Astrocyte (in vitro differentiated cells and primary cell): ENCODE data around the gene ZDHHC20. TPM values are rescaled to one million over a fixed set of nuclear protein-coding genes. Genes with fewer than 3 reads are reported as not detected.

Source experiments
- DNase-seq: peaks from one replicate; pipeline ENCODE4 v3.0.0-alpha.2; 2010; ENCODE audit warnings: low read depth
- FAIRE-seq: peaks from 2 replicates; lab custom pipeline; 2011; peaks lifted over from hg19 to GRCh38; lab: Jason Lieb, UNC
- H2AFZ ChIP-seq: 2 replicates; pipeline ENCODE4 v1.6.0; 2012; ENCODE audit warnings: low read depth, low read length, inconsistent platforms
- H3K27ac ChIP-seq: 2 replicates; pipeline ENCODE4 v1.5.1; 2011; ENCODE audit warnings: low read depth, low read length, inconsistent platforms
- H3K27me3 ChIP-seq: 2 replicates; pipeline ENCODE4 v1.6.0; 2011; ENCODE audit warnings: low read length, inconsistent platforms; ENCODE audit not compliant: insufficient read depth
- H3K36me3 ChIP-seq: 2 replicates; pipeline ENCODE4 v1.5.1; 2011; ENCODE audit warnings: low read length, inconsistent platforms; ENCODE audit not compliant: insufficient read depth
- H3K4me1 ChIP-seq: 2 replicates; pipeline ENCODE4 v1.5.1; 2011; ENCODE audit warnings: low read length, inconsistent platforms; ENCODE audit not compliant: insufficient read depth
- H3K4me2 ChIP-seq: 2 replicates; pipeline ENCODE4 v1.6.0; 2012; ENCODE audit warnings: low read length, inconsistent platforms
- H3K4me3 ChIP-seq: 2 replicates; pipeline ENCODE4 v1.5.1; 2011; ENCODE audit warnings: low read depth, mild to moderate bottlenecking, low read length, inconsistent platforms; ENCODE audit not compliant: insufficient read depth
- H3K79me2 ChIP-seq: 2 replicates; pipeline ENCODE4 v1.6.0; 2012; ENCODE audit warnings: mild to moderate bottlenecking, low read length, inconsistent platforms; ENCODE audit not compliant: insufficient read depth
- H3K9ac ChIP-seq: 2 replicates; pipeline ENCODE4 v1.6.0; 2012; ENCODE audit warnings: mild to moderate bottlenecking, low read length, inconsistent platforms
- H3K9me3 ChIP-seq: 2 replicates; pipeline ENCODE4 v1.5.1; 2012; ENCODE audit warnings: low read depth, mild to moderate bottlenecking, low read length, inconsistent platforms; ENCODE audit not compliant: insufficient read depth
- H4K20me1 ChIP-seq: 2 replicates; pipeline ENCODE4 v1.6.0; 2012; ENCODE audit warnings: low read length, inconsistent platforms; ENCODE audit not compliant: insufficient read depth
- H3K27ac Mint-ChIP-seq: one replicate; pipeline ENCODE4 v1.8.0; 2021; ENCODE audit warnings: mild to moderate bottlenecking, mixed read lengths; ENCODE audit not compliant: unreplicated experiment
- H3K27me3 Mint-ChIP-seq: one replicate; pipeline ENCODE4 v1.8.0; 2021; ENCODE audit warnings: low read depth, mixed read lengths; ENCODE audit not compliant: unreplicated experiment
- H3K36me3 Mint-ChIP-seq: one replicate; pipeline ENCODE4 v1.8.0; 2021; ENCODE audit warnings: low read depth, mixed read lengths; ENCODE audit not compliant: unreplicated experiment
- H3K4me1 Mint-ChIP-seq: one replicate; pipeline ENCODE4 v1.8.0; 2021; ENCODE audit warnings: low read depth, mixed read lengths; ENCODE audit not compliant: unreplicated experiment
- H3K4me3 Mint-ChIP-seq: one replicate; pipeline ENCODE4 v1.8.0; 2021; ENCODE audit warnings: mild to moderate bottlenecking, moderate library complexity, mixed read lengths; ENCODE audit not compliant: unreplicated experiment
- H3K9me3 Mint-ChIP-seq: one replicate; pipeline ENCODE4 v1.8.0; 2021; ENCODE audit warnings: mild to moderate bottlenecking, mixed read lengths; ENCODE audit not compliant: unreplicated experiment
- EZH2 ChIP-seq: IDR thresholded peaks from 2 replicates; pipeline ENCODE4 v1.6.1; 2012; ENCODE audit warnings: mild to moderate bottlenecking, low read length, inconsistent platforms; ENCODE audit not compliant: insufficient read depth
- total RNA-seq: library from RNA; stranded (reverse); gene quantifications from 2 replicates; pipeline ENCODE4 v1.2.1, GENCODE V29; 2021
- TF ChIP-seq, protein P1 (sequence below): IDR thresholded peaks from 2 replicates; pipeline ENCODE4 v1.5.1; 2011; ENCODE audit warnings: low read depth, mild to moderate bottlenecking, inconsistent platforms, low read length, moderate library complexity; ENCODE audit not compliant: insufficient read depth

The ZDHHC20 gene
- total RNA-seq, 1 donor from 2014 or later, result 64.3 TPM

DNA sequence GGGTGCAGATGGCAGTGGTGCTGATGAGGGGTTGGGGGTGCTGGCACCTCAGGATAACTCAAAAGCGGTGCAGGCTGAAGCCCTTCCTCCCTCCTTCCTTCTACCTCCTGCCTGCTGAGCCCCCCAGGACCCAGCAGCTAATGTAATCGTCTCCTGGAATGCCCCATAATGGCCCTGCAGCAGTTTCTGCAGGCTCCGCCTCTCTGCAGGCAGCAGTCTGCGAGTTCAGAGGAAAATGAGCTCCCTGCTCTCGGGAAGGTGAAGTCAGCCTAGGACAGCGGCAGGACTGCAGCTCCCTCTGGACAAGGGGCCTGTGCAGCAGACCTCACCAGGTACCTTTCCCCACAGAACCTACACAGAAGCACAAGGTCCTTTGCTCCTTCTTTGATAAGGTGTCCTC is 130.9 kb downstream of the ZDHHC20 start:
- FAIRE-seq (no peak), DNase-seq (no peak)
- no peak overlapping the region for H3K9ac ChIP-seq
- H3K27me3 ChIP-seq, result no peaks in the 10 kb centered on the region
- H3K27ac Mint-ChIP-seq, result no peak overlapping the region
- H3K4me3 Mint-ChIP-seq, result no peak overlapping the region
- H3K79me2 ChIP-seq, result no peaks in the 10 kb centered on the region
- H3K4me1 Mint-ChIP-seq, result peaks cover 13% of the 10 kb centered on the region
- H3K4me1 ChIP-seq, result peaks cover 10% of the 10 kb centered on the region
- H3K4me3 ChIP-seq, result no peak overlapping the region
- TF ChIP-seq, protein P1, sequence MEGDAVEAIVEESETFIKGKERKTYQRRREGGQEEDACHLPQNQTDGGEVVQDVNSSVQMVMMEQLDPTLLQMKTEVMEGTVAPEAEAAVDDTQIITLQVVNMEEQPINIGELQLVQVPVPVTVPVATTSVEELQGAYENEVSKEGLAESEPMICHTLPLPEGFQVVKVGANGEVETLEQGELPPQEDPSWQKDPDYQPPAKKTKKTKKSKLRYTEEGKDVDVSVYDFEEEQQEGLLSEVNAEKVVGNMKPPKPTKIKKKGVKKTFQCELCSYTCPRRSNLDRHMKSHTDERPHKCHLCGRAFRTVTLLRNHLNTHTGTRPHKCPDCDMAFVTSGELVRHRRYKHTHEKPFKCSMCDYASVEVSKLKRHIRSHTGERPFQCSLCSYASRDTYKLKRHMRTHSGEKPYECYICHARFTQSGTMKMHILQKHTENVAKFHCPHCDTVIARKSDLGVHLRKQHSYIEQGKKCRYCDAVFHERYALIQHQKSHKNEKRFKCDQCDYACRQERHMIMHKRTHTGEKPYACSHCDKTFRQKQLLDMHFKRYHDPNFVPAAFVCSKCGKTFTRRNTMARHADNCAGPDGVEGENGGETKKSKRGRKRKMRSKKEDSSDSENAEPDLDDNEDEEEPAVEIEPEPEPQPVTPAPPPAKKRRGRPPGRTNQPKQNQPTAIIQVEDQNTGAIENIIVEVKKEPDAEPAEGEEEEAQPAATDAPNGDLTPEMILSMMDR, result no peak
- no peak for TF ChIP-seq EZH2
- no peaks in the 10 kb centered on the region for H3K36me3 ChIP-seq
- no peaks in the 10 kb centered on the region for H4K20me1 ChIP-seq
- H3K36me3 Mint-ChIP-seq, result peaks cover 3% of the 10 kb centered on the region
- H3K9me3 ChIP-seq, result no peaks in the 10 kb centered on the region
- H3K27ac ChIP-seq, result no peak overlapping the region
- H3K9me3 Mint-ChIP-seq, result no peaks in the 10 kb centered on the region
- no peak overlapping the region for H2AFZ ChIP-seq
- no peak overlapping the region for H3K4me2 ChIP-seq
- peaks cover 4% of the 10 kb centered on the region for H3K27me3 Mint-ChIP-seq

DNA sequence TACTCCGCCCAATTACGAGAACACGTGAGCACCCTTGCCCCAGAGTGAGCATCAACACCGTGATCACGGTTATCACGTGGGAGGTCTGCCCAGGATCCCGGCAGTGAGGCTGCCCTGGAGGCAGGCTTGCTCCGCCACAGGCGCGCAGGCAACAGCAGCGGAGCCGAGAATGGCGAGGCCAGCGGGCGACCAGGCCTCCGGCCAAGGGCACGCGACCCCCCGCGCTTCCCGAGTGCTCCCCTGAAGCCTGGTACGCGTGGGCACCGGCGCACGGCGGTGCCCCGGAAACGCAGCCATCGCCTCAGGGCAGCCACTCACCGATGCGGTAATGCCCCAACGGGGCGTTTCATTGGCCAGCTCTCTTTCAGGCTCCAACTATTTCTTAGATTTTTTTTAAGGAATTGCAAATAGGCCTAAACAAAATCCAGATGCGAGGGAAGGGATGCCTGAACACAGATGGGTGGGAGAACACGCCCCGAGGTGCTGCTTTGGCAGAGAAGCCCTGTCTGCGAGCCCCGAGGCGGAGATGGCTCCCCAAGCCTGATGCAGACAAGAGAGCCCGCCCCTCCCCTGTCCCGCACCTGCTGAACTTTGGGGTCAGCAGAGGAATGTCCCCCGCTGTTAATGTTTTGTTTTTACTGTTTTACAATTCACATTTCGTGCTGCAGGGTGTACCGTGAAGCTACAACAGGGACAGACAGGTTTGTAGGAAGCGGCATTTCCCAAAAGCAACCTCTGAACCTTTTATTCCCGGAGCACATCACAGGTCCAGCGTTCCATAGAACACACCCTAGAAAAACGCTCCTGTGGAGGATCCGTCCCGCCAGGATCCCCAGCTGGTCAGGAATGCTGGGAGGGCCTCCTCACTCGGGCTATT is 132.7 kb downstream of the ZDHHC20 start:
- H3K4me1 ChIP-seq, result peaks cover 10% of the 10 kb centered on the region
- peak; percentile 22 for DNase-seq
- no peak for FAIRE-seq
- H3K4me3 Mint-ChIP-seq, result peak overlapping the region; percentile 80
- H3K4me2 ChIP-seq, result peak overlapping the region; percentile 88
- H3K4me1 Mint-ChIP-seq, result peaks cover 13% of the 10 kb centered on the region
- H3K9me3 Mint-ChIP-seq, result no peaks in the 10 kb centered on the region
- peaks cover 4% of the 10 kb centered on the region for H3K27me3 Mint-ChIP-seq
- H3K79me2 ChIP-seq, result no peaks in the 10 kb centered on the region
- no peak overlapping the region for H3K27ac Mint-ChIP-seq
- H3K36me3 Mint-ChIP-seq, result peaks cover 3% of the 10 kb centered on the region
- H3K27ac ChIP-seq, result no peak overlapping the region
- no peaks in the 10 kb centered on the region for H3K9me3 ChIP-seq
- H4K20me1 ChIP-seq, result no peaks in the 10 kb centered on the region
- H3K36me3 ChIP-seq, result no peaks in the 10 kb centered on the region
- H3K9ac ChIP-seq, result peak overlapping the region; percentile 62
- H3K4me3 ChIP-seq, result peak overlapping the region; percentile 55
- TF ChIP-seq, protein P1, result no peak
- no peak for TF ChIP-seq EZH2
- H3K27me3 ChIP-seq, result no peaks in the 10 kb centered on the region
- peak overlapping the region; percentile 93 for H2AFZ ChIP-seq

DNA sequence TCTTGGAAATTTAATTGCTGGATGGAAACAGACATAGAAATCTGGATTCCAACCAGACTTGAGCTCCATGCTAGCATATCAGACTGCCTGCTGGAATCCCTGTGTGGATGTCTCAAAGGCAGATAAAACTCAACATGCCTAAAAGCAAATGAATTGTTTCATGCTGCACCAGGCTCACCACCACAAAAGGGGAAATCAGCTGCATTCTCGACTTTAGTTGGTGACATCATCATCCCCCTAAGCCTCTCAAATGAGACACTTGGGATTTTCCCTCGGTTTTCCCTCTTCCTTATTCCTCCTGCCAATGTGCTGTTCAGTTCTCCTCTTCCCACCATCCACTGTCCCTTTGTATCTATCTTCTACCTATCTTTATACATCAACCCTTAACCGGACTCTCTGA is 134.3 kb downstream of the ZDHHC20 start:
- Histone ChIP-seq H3K4me2 (no peak overlapping the region), H3K27ac (no peak overlapping the region), H3K4me1 (peaks cover 10% of the 10 kb centered on the region), H3K36me3 (no peaks in the 10 kb centered on the region), H3K79me2 (no peaks in the 10 kb centered on the region), H3K4me3 (no peak overlapping the region), H3K9me3 (no peaks in the 10 kb centered on the region), H4K20me1 (no peaks in the 10 kb centered on the region), H3K9ac (no peak overlapping the region), H3K27me3 (no peaks in the 10 kb centered on the region), H2AFZ (no peak overlapping the region)
- Mint-ChIP-seq H3K4me3 (no peak overlapping the region), H3K27ac (no peak overlapping the region), H3K4me1 (peaks cover 3% of the 10 kb centered on the region), H3K27me3 (peaks cover 4% of the 10 kb centered on the region), H3K36me3 (peaks cover 5% of the 10 kb centered on the region), H3K9me3 (no peaks in the 10 kb centered on the region)
- FAIRE-seq (no peak), DNase-seq (no peak)
- TF ChIP-seq, protein P1, result no peak
- TF ChIP-seq EZH2, result no peak
